ENCODE results near the gene SAE1. TPM values are rescaled to one million over a fixed set of nuclear protein-coding genes. Genes with fewer than 3 reads are reported as not detected.
"Not testable (repeated sequence)": the region's sequence is repeated elsewhere in the genome, so short reads cannot be mapped to it uniquely, and the experiment has no call there.

SAE1 gene
- total RNA-seq, 3 donors from 2014 or later, result 44.6 to 61.4 (median 55.7) TPM

DNA sequence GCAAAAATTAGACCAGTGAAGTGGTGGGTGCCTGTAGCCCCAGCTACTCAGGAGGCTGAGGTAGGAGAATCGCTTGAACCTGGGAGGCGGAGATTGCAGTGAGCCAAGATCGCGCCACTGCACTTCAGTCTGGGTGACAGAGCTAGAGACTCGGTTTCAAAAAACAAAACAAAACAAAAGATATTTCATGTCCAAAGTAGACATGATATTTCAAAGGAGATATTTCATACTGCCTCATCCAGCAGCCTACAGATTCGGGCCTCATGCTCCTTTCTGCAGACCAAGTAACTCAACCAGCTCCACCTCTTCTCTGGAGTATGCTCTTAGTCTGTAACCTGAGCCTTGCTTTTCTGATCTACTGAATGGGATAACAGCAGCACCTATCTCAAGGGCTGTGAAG lies 32.0 kb upstream of the SAE1 start:
- Histone ChIP-seq H3K36me3 (no peaks in the 10 kb centered on the region), H3K4me1 (peaks cover 6 to 37% of the 10 kb centered on the region in 2 donors), H3K9me3 (no peaks in the 10 kb centered on the region), H3K4me3 (no peak overlapping the region), H3K27ac (peak overlapping the region; percentile 96 to 98), H3K27me3 (no peaks in the 10 kb centered on the region)
- DNase-seq (ENCODE audit: low spot score in 2 of 2), result no peak
- TF ChIP-seq POLR2A (IDR thresholded peaks at IDR 0.05), result no peak
- TF ChIP-seq POLR2AphosphoS5 (IDR thresholded peaks at IDR 0.05), result no peak
- TF ChIP-seq, protein P1, sequence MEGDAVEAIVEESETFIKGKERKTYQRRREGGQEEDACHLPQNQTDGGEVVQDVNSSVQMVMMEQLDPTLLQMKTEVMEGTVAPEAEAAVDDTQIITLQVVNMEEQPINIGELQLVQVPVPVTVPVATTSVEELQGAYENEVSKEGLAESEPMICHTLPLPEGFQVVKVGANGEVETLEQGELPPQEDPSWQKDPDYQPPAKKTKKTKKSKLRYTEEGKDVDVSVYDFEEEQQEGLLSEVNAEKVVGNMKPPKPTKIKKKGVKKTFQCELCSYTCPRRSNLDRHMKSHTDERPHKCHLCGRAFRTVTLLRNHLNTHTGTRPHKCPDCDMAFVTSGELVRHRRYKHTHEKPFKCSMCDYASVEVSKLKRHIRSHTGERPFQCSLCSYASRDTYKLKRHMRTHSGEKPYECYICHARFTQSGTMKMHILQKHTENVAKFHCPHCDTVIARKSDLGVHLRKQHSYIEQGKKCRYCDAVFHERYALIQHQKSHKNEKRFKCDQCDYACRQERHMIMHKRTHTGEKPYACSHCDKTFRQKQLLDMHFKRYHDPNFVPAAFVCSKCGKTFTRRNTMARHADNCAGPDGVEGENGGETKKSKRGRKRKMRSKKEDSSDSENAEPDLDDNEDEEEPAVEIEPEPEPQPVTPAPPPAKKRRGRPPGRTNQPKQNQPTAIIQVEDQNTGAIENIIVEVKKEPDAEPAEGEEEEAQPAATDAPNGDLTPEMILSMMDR (IDR thresholded peaks at IDR 0.05), result no peak
- intact Hi-C loops (cut with DNase I; ENCODE audit: low total_unique reads), result no loop called here

DNA sequence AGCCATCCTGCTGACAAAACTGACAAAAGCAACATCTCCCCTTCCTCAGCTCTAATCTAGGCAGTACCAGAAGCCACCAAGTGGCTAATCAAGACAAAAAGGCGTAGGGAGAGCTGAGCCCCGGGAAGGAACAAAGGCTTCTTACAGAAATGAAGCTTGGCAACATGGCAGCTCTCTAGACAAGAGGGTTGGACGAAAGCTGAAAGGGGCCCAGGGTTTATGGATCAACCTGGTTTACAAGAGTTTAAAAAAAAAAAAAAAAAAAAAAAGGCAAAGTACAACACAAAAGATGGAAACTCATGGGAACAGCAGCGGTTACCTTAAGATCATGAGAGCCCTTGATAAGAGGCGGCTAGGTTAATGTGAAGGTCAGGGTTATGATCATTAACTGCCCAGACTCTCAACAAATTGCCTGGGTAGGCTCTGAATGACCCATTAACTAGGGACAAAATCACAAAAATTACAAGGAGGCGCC lies 31.0 kb upstream of the SAE1 start:
- peaks cover 6 to 39% of the 10 kb centered on the region in 2 donors for H3K4me1 ChIP-seq
- H3K4me3 ChIP-seq, result no peak overlapping the region
- H3K36me3 ChIP-seq, result no peaks in the 10 kb centered on the region
- no peak for DNase-seq (ENCODE audit: low spot score in 2 of 2)
- TF ChIP-seq, protein P1 (IDR thresholded peaks at IDR 0.05), result no peak
- no peak for TF ChIP-seq POLR2A (IDR thresholded peaks at IDR 0.05)
- no peak for TF ChIP-seq POLR2AphosphoS5 (IDR thresholded peaks at IDR 0.05)
- intact Hi-C loops (cut with DNase I; ENCODE audit: low total_unique reads), result no loop called here
- no peaks in the 10 kb centered on the region for H3K9me3 ChIP-seq
- peak overlapping the region in 1 of 2 donors; percentile 98 for H3K27ac ChIP-seq
- H3K27me3 ChIP-seq, result no peaks in the 10 kb centered on the region

DNA sequence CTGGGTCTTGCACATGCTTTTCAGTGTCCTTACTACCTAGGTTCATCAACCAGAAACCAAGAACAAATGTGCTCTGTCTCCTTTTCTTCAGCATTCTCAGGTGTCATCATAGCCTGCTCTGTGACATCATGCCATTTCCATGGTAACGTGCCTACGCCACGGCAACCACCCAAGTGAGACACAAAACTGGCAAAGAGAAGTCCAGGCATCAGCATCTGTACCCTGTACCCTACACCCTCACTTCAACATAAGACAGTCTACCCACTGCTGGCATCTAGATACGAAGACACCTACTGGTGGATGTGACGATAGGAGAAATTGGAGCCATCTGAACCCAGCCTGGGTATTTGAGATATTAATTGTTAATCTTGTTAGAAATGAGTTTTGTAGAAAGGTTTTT lies 30.3 kb upstream of the SAE1 start:
- Histone ChIP-seq H3K9me3 (no peaks in the 10 kb centered on the region), H3K36me3 (no peaks in the 10 kb centered on the region), H3K27ac (peak overlapping the region in 1 of 2 donors; percentile 4), H3K27me3 (no peaks in the 10 kb centered on the region), H3K4me3 (no peak overlapping the region), H3K4me1 (peaks cover 6 to 32% of the 10 kb centered on the region in 2 donors)
- DNase-seq (ENCODE audit: low spot score in 2 of 2), result no peak
- intact Hi-C loops (cut with DNase I; ENCODE audit: low total_unique reads), result no loop called here
- TF ChIP-seq POLR2A (IDR thresholded peaks at IDR 0.05) (no peak), POLR2AphosphoS5 (IDR thresholded peaks at IDR 0.05) (no peak)
- TF ChIP-seq, protein P1 (IDR thresholded peaks at IDR 0.05), result no peak

DNA sequence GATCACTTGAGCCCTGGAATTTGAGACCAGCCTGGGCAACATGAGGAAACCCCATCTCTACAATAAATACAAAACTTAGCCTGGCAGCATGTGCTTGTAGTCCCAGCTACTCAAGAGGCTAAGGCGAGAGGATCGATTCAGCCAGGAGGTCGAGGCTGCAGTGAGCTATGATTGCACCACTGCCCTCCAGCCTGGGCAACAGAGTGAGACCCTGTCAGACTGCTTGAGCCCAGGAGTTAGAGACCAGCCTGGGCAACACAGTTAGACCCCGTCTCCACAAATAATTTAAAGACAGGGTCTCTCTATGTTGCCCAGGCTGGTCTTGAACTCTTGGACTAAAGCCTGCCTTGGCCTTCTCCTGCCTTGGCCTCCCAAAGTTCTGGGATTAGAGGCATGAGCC lies 29.5 kb upstream of the SAE1 start:
- H3K4me3 ChIP-seq; DNase-seq (ENCODE audit: low spot score in 2 of 2); H3K27me3 ChIP-seq; H3K36me3 ChIP-seq; intact Hi-C loops (cut with DNase I; ENCODE audit: low total_unique reads); H3K9me3 ChIP-seq: not testable (repeated sequence)
- H3K27ac ChIP-seq, result peak overlapping the region in 1 of 2 donors; percentile 25
- H3K4me1 ChIP-seq, result peaks cover 6 to 28% of the 10 kb centered on the region in 2 donors

DNA sequence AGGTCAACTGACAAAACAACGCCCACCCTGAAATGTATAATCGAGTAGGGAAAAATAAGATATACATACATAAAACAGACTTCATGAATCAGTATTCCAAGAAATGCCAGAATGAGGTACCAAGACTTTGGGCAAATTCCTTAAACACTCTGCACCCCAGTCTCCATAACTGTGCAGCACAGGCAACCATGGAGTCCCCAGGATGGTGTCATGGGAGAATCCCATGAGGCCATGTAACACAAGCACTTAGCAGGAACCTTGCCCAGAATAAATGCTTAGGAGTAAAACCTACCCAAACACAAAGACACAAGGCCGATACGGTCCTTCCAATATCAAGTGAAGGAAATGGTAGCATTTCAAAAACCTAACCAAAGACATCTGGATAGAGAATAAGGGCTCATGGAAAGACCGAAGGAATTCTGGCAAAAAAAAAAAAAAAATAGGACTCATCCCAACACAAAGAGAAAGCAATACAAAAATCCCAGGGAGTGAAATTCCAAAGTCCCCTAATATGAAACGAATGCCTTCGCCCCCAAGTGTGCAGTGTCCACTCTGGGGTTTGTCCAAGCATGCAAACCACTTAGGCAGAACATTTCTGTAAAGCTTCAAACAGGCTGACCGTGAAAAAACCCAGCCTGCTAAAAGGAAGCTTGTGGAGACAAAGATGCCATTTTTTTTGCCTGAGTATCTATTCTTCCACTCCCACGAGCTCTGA lies 28.1 kb upstream of the SAE1 start:
- TF ChIP-seq POLR2A (IDR thresholded peaks at IDR 0.05) (no peak), POLR2AphosphoS5 (IDR thresholded peaks at IDR 0.05) (no peak)
- TF ChIP-seq, protein P1 (IDR thresholded peaks at IDR 0.05), result no peak
- DNase-seq (ENCODE audit: low spot score in 2 of 2), result no peak
- H3K27me3 ChIP-seq, result no peaks in the 10 kb centered on the region
- peaks cover 6 to 26% of the 10 kb centered on the region in 2 donors for H3K4me1 ChIP-seq
- H3K4me3 ChIP-seq, result no peak overlapping the region
- peak overlapping the region in 1 of 2 donors; percentile 42 for H3K27ac ChIP-seq
- no peaks in the 10 kb centered on the region for H3K36me3 ChIP-seq
- no peaks in the 10 kb centered on the region for H3K9me3 ChIP-seq
- intact Hi-C loops (cut with DNase I; ENCODE audit: low total_unique reads), result no loop called here

Data from breast epithelium (tissue), 4 donors.